K562 (cell line): ENCODE data around the gene OPRM1. TPM values are rescaled to one million over a fixed set of nuclear protein-coding genes. Genes with fewer than 3 reads are reported as not detected.

Experiments used
- ATAC-seq: fragments of 200-7000 bp; cut with Tn5 transposase; 3 replicates; pipeline ENCODE4 v1.9.1; 2020; ENCODE audit warnings: moderate library complexity
- BruUV-seq: library from RNA; stranded (reverse); fragments of 400-500 nt; replicated peaks from 2 replicates; lab custom pipeline; 2021; lab: Mats Ljungman, UMichigan
- CTCF ChIA-PET: fragments of 300-600 bp; formaldehyde crosslinking; extraction: SDS; loops from one replicate; lab custom pipeline; 2021; ENCODE audit warnings: low intra/inter-chr PET ratio; lab: Yijun Ruan, JAX
- POLR2A ChIA-PET: fragments of 300-600, 350-650 bp; sonication (Branson Sonifier 250); formaldehyde crosslinking; extraction: SDS; loops from one replicate; lab custom pipeline; 2021; ENCODE audit warnings: antibody characterized with exemption, inconsistent platforms; lab: Yijun Ruan, JAX
- DNase-seq, 4 experiments: peaks; one replicate each; pipeline versions ENCODE4 v3.0.0 to v3.0.0-alpha.2; 2011 to 2018; ENCODE audit warnings: low spot score in 3 of 4, mixed read lengths in 3 of 4; ENCODE audit errors: extremely low read depth in 1 of 4
- FAIRE-seq: peaks from 2 replicates; lab custom pipeline; 2011; peaks lifted over from hg19 to GRCh38; lab: Jason Lieb, UNC
- H2AFZ ChIP-seq: 2 replicates; pipeline ENCODE4 v1.6.0; 2011; ENCODE audit warnings: low read depth, low read length, control low read depth, inconsistent platforms
- H3K27ac ChIP-seq: fragments of 200-600 bp; 3 replicates; pipeline ENCODE4 v1.8.0; 2011; ENCODE audit warnings: low read depth, mild to moderate bottlenecking, control low read depth, inconsistent platforms, low read length, moderate library complexity, mixed read lengths; ENCODE audit errors: extremely low read depth
- H3K27me3 ChIP-seq, 2 experiments: fragments of 300-600 bp in 1 of 2; 2 replicates in 1 of 2; 3 replicates in 1 of 2; pipeline versions ENCODE4 v1.6.0 to v1.8.0; 2011; ENCODE audit warnings: inconsistent platforms in 2 of 2, low read length in 2 of 2, mild to moderate bottlenecking in 1 of 2, mixed read lengths in 1 of 2, moderate library complexity in 1 of 2; ENCODE audit not compliant: control insufficient read depth in 2 of 2, insufficient read depth in 2 of 2
- H3K36me3 ChIP-seq: fragments of 300-600 bp; 3 replicates; pipeline ENCODE4 v1.8.0; 2011; ENCODE audit warnings: mild to moderate bottlenecking, low read length, inconsistent platforms; ENCODE audit not compliant: control insufficient read depth, insufficient read depth
- H3K4me1 ChIP-seq, 2 experiments: fragments of 200-600 bp in 1 of 2; replicated peaks in 1 of 2; 2 replicates in 1 of 2; 3 replicates in 1 of 2; pipeline versions ENCODE4 v1.5.1 to v1.8.0; 2011; ENCODE audit warnings: inconsistent platforms in 2 of 2, low read length in 2 of 2, mild to moderate bottlenecking in 1 of 2, mixed read lengths in 1 of 2, moderate library complexity in 1 of 2; ENCODE audit not compliant: control insufficient read depth in 2 of 2, insufficient read depth in 2 of 2
- H3K4me2 ChIP-seq: 2 replicates; pipeline ENCODE4 v1.6.1; 2011; ENCODE audit warnings: low read length, control low read depth, inconsistent platforms, mixed read lengths; ENCODE audit not compliant: insufficient read depth
- H3K4me3 ChIP-seq: fragments of 200-600 bp; sonication (generic), shearing (Covaris generic); 2 replicates; pipeline ENCODE4 v1.5.1; 2016; ENCODE audit warnings: control low read depth, inconsistent platforms
- H3K79me2 ChIP-seq: fragments of 200-600 bp; 3 replicates; pipeline ENCODE4 v1.8.0; 2011; ENCODE audit warnings: low read length, inconsistent platforms; ENCODE audit not compliant: control insufficient read depth, insufficient read depth
- H3K9ac ChIP-seq, 2 experiments: 2 replicates each; pipeline versions ENCODE4 v1.6.0 to v1.6.1; 2011; ENCODE audit warnings: low read depth in 2 of 2, low read length in 2 of 2, control low read depth in 1 of 2, inconsistent platforms in 1 of 2, mild to moderate bottlenecking in 1 of 2, mixed read lengths in 1 of 2; ENCODE audit not compliant: insufficient read depth in 1 of 2
- H3K9me1 ChIP-seq: one replicate; pipeline ENCODE4 v1.6.0; 2011; ENCODE audit warnings: inconsistent platforms, mild to moderate bottlenecking, low read length, moderate library complexity; ENCODE audit not compliant: control insufficient read depth, insufficient read depth
- H3K9me3 ChIP-seq: replicated peaks from 2 replicates; pipeline ENCODE4 v1.5.1; 2011; ENCODE audit warnings: low read depth, low read length, inconsistent platforms; ENCODE audit not compliant: control insufficient read depth, insufficient read depth
- H4K20me1 ChIP-seq: replicated peaks from 2 replicates; pipeline ENCODE4 v1.6.1; 2011; ENCODE audit warnings: low read length, inconsistent platforms, mixed read lengths; ENCODE audit not compliant: control insufficient read depth, insufficient read depth
- CHD1 ChIP-seq: fragments of 200-600 bp; sonication (generic); IDR thresholded peaks from one replicate; pipeline ENCODE4 v1.6.1; 2012; ENCODE audit warnings: mild to moderate bottlenecking, moderate library complexity, low read length, inconsistent platforms
- CREBBP ChIP-seq: IDR thresholded peaks from one replicate; pipeline ENCODE4 v1.6.1; 2012; ENCODE audit warnings: low read depth, mild to moderate bottlenecking, control low read depth, inconsistent platforms, low read length
- ETV6 ChIP-seq, 3 experiments: fragments of 150-350 bp in 1 of 3; sonication (generic) in 1 of 3; formaldehyde crosslinking in 1 of 3; IDR thresholded peaks; 2 replicates each; pipeline versions ENCODE4 v1.6.1 to v1.8.0; 2014 to 2022; ENCODE audit warnings: borderline replicate concordance in 2 of 3, low read depth in 2 of 3, antibody characterized with exemption in 1 of 3, low read length in 1 of 3, mild to moderate bottlenecking in 1 of 3, missing genetic modification reagents in 1 of 3
- GATAD2B ChIP-seq: fragments of 450-650 bp; IDR thresholded peaks from 2 replicates; pipeline ENCODE4 v1.6.1; 2017; ENCODE audit warnings: mild to moderate bottlenecking, borderline replicate concordance
- HCFC1 ChIP-seq: IDR thresholded peaks from 2 replicates; pipeline ENCODE4 v1.6.1; 2012; ENCODE audit warnings: low read depth, low read length, improper control_type of control experiment
- MCM3 ChIP-seq: fragments of 450-650 bp; IDR thresholded peaks from 2 replicates; pipeline ENCODE4 v1.6.1; 2016
- MLLT1 ChIP-seq, 2 experiments: fragments of 450-650 bp; IDR thresholded peaks; 2 replicates each; pipeline ENCODE4 v1.6.1; 2016
- PCBP2 ChIP-seq: fragments of 200-400 bp; formaldehyde crosslinking; IDR thresholded peaks from 2 replicates; pipeline ENCODE4 v1.6.1; 2018; ENCODE audit warnings: low read length, low read depth, mild to moderate bottlenecking, moderate library complexity; ENCODE audit not compliant: poor library complexity, severe bottlenecking
- RCOR1 ChIP-seq, 2 experiments: IDR thresholded peaks; 2 replicates each; pipeline ENCODE4 v1.6.1; 2012; ENCODE audit warnings: low read depth in 2 of 2, low read length in 2 of 2, borderline replicate concordance in 1 of 2, improper control_type of control experiment in 1 of 2
- TFE3 ChIP-seq: fragments of 450-650 bp; formaldehyde crosslinking; IDR thresholded peaks from 2 replicates; pipeline ENCODE4 v1.4.0; 2020; ENCODE audit warnings: mild to moderate bottlenecking, mixed read lengths
- U2AF1 ChIP-seq: fragments of 200-400 bp; formaldehyde crosslinking; optimal IDR thresholded peaks from 2 replicates; pipeline ENCODE3; 2017; ENCODE audit warnings: mild to moderate bottlenecking, low read depth, low read length, moderate library complexity
- ZBTB11 ChIP-seq, 3 experiments: fragments of 200-800 bp in 1 of 3; fragments of 250-450 bp in 1 of 3; fragments of 450-650 bp in 1 of 3; sonication (Bioruptor Pico) in 1 of 3; sonication (Bioruptor generic) in 1 of 3; formaldehyde crosslinking in 1 of 3; IDR thresholded peaks; 2 replicates each; pipeline versions ENCODE4 v1.6.1 to v1.8.0; 2016 to 2022; ENCODE audit warnings: mild to moderate bottlenecking in 2 of 3, missing genetic modification characterization in 2 of 3, missing compliant biosample characterization in 1 of 3, moderate library complexity in 1 of 3
- ZBTB9 ChIP-seq: fragments of 450-650 bp; formaldehyde crosslinking; IDR thresholded peaks from 2 replicates; pipeline ENCODE4 v1.4.0; 2020; ENCODE audit warnings: mild to moderate bottlenecking, moderate library complexity
- ZFX ChIP-seq: sonication (generic); formaldehyde crosslinking; IDR thresholded peaks from 2 replicates; pipeline ENCODE4 v1.8.0; 2022; ENCODE audit warnings: mild to moderate bottlenecking, missing genetic modification reagents, moderate library complexity
- WGBS: fragments of 100-300 bp; shearing (Covaris generic); methylation state at CpG from one replicate; pipeline ENCODE4 v1.1.6; 2016; ENCODE audit warnings: low coverage, mixed read lengths; ENCODE audit not compliant: insufficient coverage; ENCODE audit errors: missing lambda C conversion rate; 5-methylcytosine and 5-hydroxymethylcytosine counted together
- in situ Hi-C: fragments of 300-500 bp; cut with MboI; formaldehyde crosslinking; loops from 4 replicates; pipeline ENCODE4 v1.15.0; 2018; ENCODE audit warnings: inconsistent platforms, mixed read lengths
- intact Hi-C: fragments of 100-400 bp; cut with micrococcal nuclease; formaldehyde crosslinking; loops from 2 replicates; pipeline ENCODE4 v1.14.2; 2022
- polyA plus RNA-seq, 8 experiments: library from polyadenylated mRNA; depleted of rRNA in 4 of 8; stranded (reverse) in 5 of 8; unstranded in 3 of 8; fragments of >200 nt; fragmentation: Nextera tagmentation in 2 of 8; fragmentation: Illumina TruSeq in 1 of 8; extraction: Ambion mirVana in 2 of 8; extraction: Trizol in 1 of 8; gene quantifications; 2 replicates each; pipeline versions ENCODE4 v1.2.1 to v1.2.3, GENCODE V29; 2011 to 2014; ENCODE audit warnings: inconsistent platforms in 1 of 8, missing spikeins in 1 of 8
- total RNA-seq, 7 experiments: library from RNA; depleted of rRNA in 6 of 7; stranded (reverse); fragments of >200 nt in 6 of 7; fragmentation: Illumina TruSeq in 2 of 7; extraction: Trizol in 2 of 7; gene quantifications; 2 replicates each; pipeline versions ENCODE4 v1.2.1 to v1.2.3, GENCODE V29; 2011 to 2021; ENCODE audit warnings: low replicate concordance in 1 of 7

OPRM1 gene
- total and polyA plus RNA-seq, 9 of the 15 experiments (the other 6 are each of a cell fraction or from before 2014, with no cell fraction given) = not detected

- H3K4me2 ChIP-seq = no peak overlapping the region
- no peaks in the 10 kb centered on the region for H3K36me3 ChIP-seq
- no peak overlapping the region for H3K27ac ChIP-seq
- WGBS = 2% methylated on average over 5 of the region's 5 CpGs
- FAIRE-seq (no peak), DNase-seq (no peak), ATAC-seq (no peak)
- ChIA-PET POLR2A (no interaction called here), CTCF (no interaction called here)
- no peaks in the 10 kb centered on the region for H3K4me1 ChIP-seq
- no peak overlapping the region for H3K9ac ChIP-seq
- BruUV-seq = no TSS peak
- H3K27me3 ChIP-seq = no peaks in the 10 kb centered on the region
- H3K9me1 ChIP-seq = no peaks in the 10 kb centered on the region
- in situ Hi-C loops (loop anchor here (25.0 kb wide), 1 partner anchor 648 kb away; no protein-coding TSS in a partner anchor), intact Hi-C loops (no loop called here)
- H2AFZ ChIP-seq = no peak overlapping the region
- no peak overlapping the region for H3K4me3 ChIP-seq
- no peaks in the 10 kb centered on the region for H3K9me3 ChIP-seq
- H3K79me2 ChIP-seq = no peaks in the 10 kb centered on the region
- H4K20me1 ChIP-seq = no peaks in the 10 kb centered on the region
- TF ChIP-seq RCOR1 (IDR thresholded peaks at IDR 0.05; ENCODE audit: borderline replicate concordance in 1 of 2, low read depth in 2 of 2, low read length in 2 of 2) (no peak), CREBBP (no peak), TFE3 (no peak), ZFX (CRISPR knock-in tag) (no peak), U2AF1 (no peak), HCFC1 (no peak), ZBTB11 (CRISPR knock-in tag; IDR thresholded peaks at IDR 0.05) (no peak), MLLT1 (IDR thresholded peaks at IDR 0.05) (no peak), ZBTB9 (CRISPR knock-in tag) (no peak), PCBP2 (no peak), ETV6 (IDR thresholded peaks at IDR 0.05; ENCODE audit: borderline replicate concordance in 1 of 2, low read depth in 2 of 2, low read length in 1 of 2) (no peak), ETV6 (CRISPR knock-in tag; IDR thresholded peaks at IDR 0.05; ENCODE audit: borderline replicate concordance) (no peak), MCM3 (no peak), GATAD2B (no peak), CHD1 (no peak)
Measured at GRCh38 chr6:154164397-154164796, 125.4 kb downstream of the OPRM1 start.
